Neuronal stem cell (in vitro differentiated cells): ENCODE measurements around the gene SNCB.
A peak's percentile ranks its signal among the peaks of the same experiment; 100 is the strongest.

Experiments used
- DNase-seq: peaks from one replicate; pipeline ENCODE4 v3.0.0-alpha.2; 2013; ENCODE audit warnings: low spot score
- H2AFZ ChIP-seq: one replicate; pipeline ENCODE4 v1.6.1; 2013; ENCODE audit warnings: mild to moderate bottlenecking, low read length, inconsistent platforms
- H2AK5ac ChIP-seq: 2 replicates; pipeline ENCODE4 v1.6.1; 2013; ENCODE audit warnings: low read depth, mild to moderate bottlenecking, inconsistent platforms, low read length, moderate library complexity, mixed read lengths
- H2BK120ac ChIP-seq: 2 replicates; pipeline ENCODE4 v1.6.1; 2013; ENCODE audit warnings: low read depth, mild to moderate bottlenecking, inconsistent platforms, low read length, moderate library complexity, mixed read lengths
- H2BK12ac ChIP-seq: one replicate; pipeline ENCODE4 v1.6.1; 2013; ENCODE audit warnings: low read length, inconsistent platforms
- H2BK15ac ChIP-seq: 2 replicates; pipeline ENCODE4 v1.6.1; 2013; ENCODE audit warnings: mild to moderate bottlenecking, low read length, inconsistent platforms, mixed read lengths
- H2BK5ac ChIP-seq: one replicate; pipeline ENCODE4 v1.6.1; 2013; ENCODE audit warnings: inconsistent platforms, mild to moderate bottlenecking, low read length, moderate library complexity
- H3K14ac ChIP-seq: one replicate; pipeline ENCODE4 v1.6.1; 2013; ENCODE audit warnings: low read length, inconsistent platforms
- H3K18ac ChIP-seq: 2 replicates; pipeline ENCODE4 v1.6.1; 2013; ENCODE audit warnings: low read length, inconsistent platforms
- H3K23ac ChIP-seq: 2 replicates; pipeline ENCODE4 v1.6.1; 2013; ENCODE audit warnings: low read depth, mild to moderate bottlenecking, mixed read lengths, low read length, inconsistent platforms; ENCODE audit not compliant: poor library complexity
- H3K27ac ChIP-seq: replicated peaks from 3 replicates; pipeline ENCODE4 v1.5.1; 2013; ENCODE audit warnings: low read length, inconsistent platforms
- H3K27me3 ChIP-seq, 3 experiments: 2 replicates each; pipeline ENCODE4 v1.6.1; 2013; ENCODE audit warnings: low read length in 3 of 3, mild to moderate bottlenecking in 2 of 3, inconsistent platforms in 1 of 3, low read depth in 1 of 3, mixed read lengths in 1 of 3, moderate library complexity in 1 of 3; ENCODE audit not compliant: control insufficient read depth in 3 of 3, insufficient read depth in 3 of 3
- H3K36me3 ChIP-seq, 2 donors: replicated peaks in 1 of 2; 2 replicates each; pipeline ENCODE4 v1.6.1; 2013; ENCODE audit warnings: low read length in 2 of 2; ENCODE audit not compliant: control insufficient read depth in 2 of 2, insufficient read depth in 2 of 2
- H3K4ac ChIP-seq: 2 replicates; pipeline ENCODE4 v1.6.1; 2013; ENCODE audit warnings: inconsistent platforms, mild to moderate bottlenecking, low read length, moderate library complexity
- H3K4me1 ChIP-seq, 2 donors: 1 replicate in 1 of 2; 2 replicates in 1 of 2; pipeline ENCODE4 v1.6.1; 2013; ENCODE audit warnings: low read length in 2 of 2, low read depth in 1 of 2; ENCODE audit not compliant: control insufficient read depth in 2 of 2, insufficient read depth in 1 of 2
- H3K4me2 ChIP-seq: one replicate; pipeline ENCODE4 v1.6.1; 2013; ENCODE audit warnings: mild to moderate bottlenecking, low read length, inconsistent platforms; ENCODE audit not compliant: insufficient read depth, poor library complexity, severe bottlenecking
- H3K4me3 ChIP-seq, 2 donors: 2 replicates each; pipeline ENCODE4 v1.5.1; 2013; ENCODE audit warnings: low read length in 2 of 2, mild to moderate bottlenecking in 2 of 2, inconsistent platforms in 1 of 2, moderate library complexity in 1 of 2
- H3K79me1 ChIP-seq: one replicate; pipeline ENCODE4 v1.6.1; 2013; ENCODE audit warnings: low read depth, mild to moderate bottlenecking, inconsistent platforms, low read length, moderate library complexity
- H3K9ac ChIP-seq: one replicate; pipeline ENCODE4 v1.6.1; 2013; ENCODE audit warnings: mild to moderate bottlenecking, low read depth, low read length, inconsistent platforms; ENCODE audit not compliant: poor library complexity
- H3K9me3 ChIP-seq, 2 donors: replicated peaks in 1 of 2; 2 replicates each; pipeline versions ENCODE3 to v1.6.1; 2013; ENCODE audit warnings: low read length in 2 of 2, mild to moderate bottlenecking in 2 of 2, inconsistent platforms in 1 of 2, low read depth in 1 of 2, mixed read lengths in 1 of 2, moderate library complexity in 1 of 2; ENCODE audit not compliant: control insufficient read depth in 2 of 2, insufficient read depth in 1 of 2
- H4K8ac ChIP-seq: one replicate; pipeline ENCODE4 v1.6.1; 2013; ENCODE audit warnings: low read depth, mild to moderate bottlenecking, inconsistent platforms, low read length, moderate library complexity
- H4K91ac ChIP-seq: one replicate; pipeline ENCODE4 v1.6.1; 2013; ENCODE audit warnings: low read length, low read depth, mild to moderate bottlenecking, inconsistent platforms; ENCODE audit not compliant: poor library complexity
- WGBS, 2 donors: extraction: QIAGEN DNeasy Blood & Tissue Kit; methylation state at CpG; one replicate each; pipeline ENCODE4 v1.1.7; 2013; ENCODE audit warnings: missing lambda C conversion rate in 2 of 2, mixed read lengths in 1 of 2; ENCODE audit not compliant: insufficient read length in 2 of 2, insufficient replicate concordance in 1 of 2; ENCODE audit errors: extremely low coverage in 2 of 2; 5-methylcytosine and 5-hydroxymethylcytosine counted together

SNCB gene

GRCh38 chr5:176643491-176644219, 13.3 kb upstream of the SNCB start:
- Histone ChIP-seq H3K23ac (peak overlapping the region; percentile 13), H2BK5ac (no peak overlapping the region), H4K91ac (no peak overlapping the region), H3K27me3 (peaks cover 0 to 71% (median 2%) of the 10 kb centered on the region in 3 experiments), H2BK15ac (peak overlapping the region; percentile 81), H3K4me2 (no peak overlapping the region), H3K79me1 (peaks cover 2% of the 10 kb centered on the region), H3K4me1 (peaks cover 4 to 19% of the 10 kb centered on the region in 2 donors), H3K27ac (no peak overlapping the region), H4K8ac (no peak overlapping the region), H3K14ac (no peak overlapping the region), H3K9me3 (no peaks in the 10 kb centered on the region), H3K18ac (peak overlapping the region; percentile 44), H3K36me3 (no peaks in the 10 kb centered on the region), H3K4me3 (no peak overlapping the region), H2AFZ (no peak overlapping the region), H2AK5ac (peak overlapping the region; percentile 97), H2BK12ac (no peak overlapping the region), H3K4ac (no peak overlapping the region), H3K9ac (peak overlapping the region; percentile 50), H2BK120ac (no peak overlapping the region)
- WGBS, 2 donors = no CpG with 5 or more reads among the region's 11 CpGs
- no peak for DNase-seq

- peaks cover 0 to 78% (median 0%) of the 10 kb centered on the region in 3 experiments for H3K27me3 ChIP-seq
Observed at GRCh38 chr5:176642675-176643490, 12.5 kb upstream of the SNCB start.

GRCh38 chr5:176640616-176641015, 10.3 kb upstream of the SNCB start:
- no peak overlapping the region for H4K91ac ChIP-seq
- H4K8ac ChIP-seq = no peak overlapping the region
- H3K23ac ChIP-seq = no peak overlapping the region
- no peak overlapping the region for H2AK5ac ChIP-seq
- H3K4ac ChIP-seq = no peak overlapping the region
- H2AFZ ChIP-seq = no peak overlapping the region
- H3K9me3 ChIP-seq = no peaks in the 10 kb centered on the region
- no CpG with 5 or more reads among the region's 4 CpGs for WGBS, 2 donors
- no peak overlapping the region for H3K9ac ChIP-seq
- H3K27ac ChIP-seq = no peak overlapping the region
- no peak overlapping the region for H3K4me3 ChIP-seq
- DNase-seq = no peak
- peaks cover 0 to 8% of the 10 kb centered on the region in 2 donors for H3K4me1 ChIP-seq
- H3K14ac ChIP-seq = no peak overlapping the region
- H2BK120ac ChIP-seq = no peak overlapping the region
- no peak overlapping the region for H3K4me2 ChIP-seq
- H3K36me3 ChIP-seq = no peaks in the 10 kb centered on the region
- no peaks in the 10 kb centered on the region for H3K79me1 ChIP-seq
- H2BK5ac ChIP-seq = no peak overlapping the region
- H2BK12ac ChIP-seq = no peak overlapping the region
- H2BK15ac ChIP-seq = no peak overlapping the region
- peaks cover 0 to 91% (median 0%) of the 10 kb centered on the region in 3 experiments for H3K27me3 ChIP-seq
- no peak overlapping the region for H3K18ac ChIP-seq

More at GRCh38 chr5:176642675-176643490, 12.5 kb upstream of the SNCB start:
- Histone ChIP-seq H3K4me3 (no peak overlapping the region), H2AFZ (no peak overlapping the region), H4K8ac (no peak overlapping the region), H3K36me3 (no peaks in the 10 kb centered on the region), H3K4ac (no peak overlapping the region), H3K9me3 (no peaks in the 10 kb centered on the region), H3K18ac (peak overlapping the region; percentile 81), H2BK12ac (no peak overlapping the region), H3K14ac (no peak overlapping the region), H3K4me1 (peaks cover 2 to 13% of the 10 kb centered on the region in 2 donors), H2BK120ac (no peak overlapping the region), H3K9ac (peak overlapping the region; percentile 1), H4K91ac (no peak overlapping the region), H3K4me2 (no peak overlapping the region), H3K79me1 (no peaks in the 10 kb centered on the region), H2AK5ac (peak overlapping the region; percentile 89), H2BK15ac (peak overlapping the region; percentile 38), H2BK5ac (no peak overlapping the region), H3K23ac (no peak overlapping the region), H3K27ac (no peak overlapping the region)
- no peak for DNase-seq
- WGBS, 2 donors = no CpG with 5 or more reads among the region's 15 CpGs

GRCh38 chr5:176639981-176640380, 9.6 kb upstream of the SNCB start:
- Histone ChIP-seq H4K8ac (no peak overlapping the region), H3K14ac (peak overlapping the region; percentile 27), H3K18ac (no peak overlapping the region), H2AK5ac (peak overlapping the region; percentile 37), H3K4me3 (no peak overlapping the region), H3K27ac (no peak overlapping the region), H3K4me1 (peaks cover 0 to 8% of the 10 kb centered on the region in 2 donors), H3K9me3 (peaks cover 0 to 5% of the 10 kb centered on the region in 2 donors), H3K23ac (no peak overlapping the region), H3K27me3 (peaks cover 0 to 91% (median 0%) of the 10 kb centered on the region in 3 experiments), H2AFZ (no peak overlapping the region), H2BK12ac (no peak overlapping the region), H2BK15ac (no peak overlapping the region), H4K91ac (no peak overlapping the region), H3K4me2 (no peak overlapping the region), H2BK120ac (no peak overlapping the region), H3K9ac (peak overlapping the region; percentile 39), H3K79me1 (no peaks in the 10 kb centered on the region), H3K4ac (no peak overlapping the region), H3K36me3 (no peaks in the 10 kb centered on the region), H2BK5ac (no peak overlapping the region)
- DNase-seq = no peak
- WGBS, 2 donors = no CpG with 5 or more reads among the region's 4 CpGs
